HCT116 (cell line): ENCODE data around the gene DNM3. TPM values are rescaled to one million over a fixed set of nuclear protein-coding genes. Genes with fewer than 3 reads are reported as not detected.

Source experiments
- ATAC-seq: fragments of 200-7000 bp; cut with Tn5 transposase; 2 replicates; pipeline ENCODE4 v1.9.1; 2020; ENCODE audit warnings: mild to moderate bottlenecking, moderate library complexity
- BruUV-seq: library from RNA; stranded (reverse); fragments of 400-500 nt; replicated peaks from 2 replicates; lab custom pipeline; 2021; lab: Mats Ljungman, UMichigan
- CTCF ChIA-PET: fragments of 300-600 bp; sonication (Branson Sonifier 250); formaldehyde crosslinking; loops from one replicate; lab custom pipeline; 2021; ENCODE audit warnings: antibody characterized with exemption; lab: Charles Lee
- POLR2A ChIA-PET: fragments of 300-600, 350-600 bp; sonication (Branson Sonifier 250); formaldehyde crosslinking; loops from one replicate; lab custom pipeline; 2021; ENCODE audit warnings: antibody characterized with exemption; lab: Charles Lee
- RAD21 ChIA-PET, 2 experiments: fragments of 300-600 bp; sonication (Branson Sonifier 250); formaldehyde crosslinking; loops; one replicate each; lab custom pipeline; 2023; ENCODE audit warnings: low total read pairs in 2 of 2; ENCODE audit not compliant: uncharacterized antibody in 2 of 2, unreplicated experiment in 2 of 2, low non-redundant PET in 1 of 2; lab: Charles Lee
- DNase-seq: peaks from one replicate; pipeline ENCODE4 v3.0.0-alpha.2; 2010; ENCODE audit warnings: low read depth, low spot score
- H2AFZ ChIP-seq: fragments of 200-600 bp; shearing (Covaris generic), sonication (generic); 2 replicates; pipeline ENCODE4 v1.6.1; 2017; ENCODE audit warnings: low read depth, mixed run types, mixed read lengths, antibody characterized with exemption, low read length; ENCODE audit not compliant: poor library complexity, severe bottlenecking
- H3K27ac ChIP-seq: 2 replicates; pipeline ENCODE4 v1.5.1; 2012; ENCODE audit warnings: low read depth, low read length
- H3K27me3 ChIP-seq: fragments of 200-600 bp; sonication (generic); 2 replicates; pipeline ENCODE4 v1.6.1; 2016; ENCODE audit warnings: mixed run types, low read length, mixed read lengths; ENCODE audit not compliant: insufficient read depth
- H3K36me3 ChIP-seq, 2 experiments: fragments of 200-500 bp in 1 of 2; fragments of 200-600 bp in 1 of 2; sonication (Bioruptor generic) in 1 of 2; sonication (generic) in 1 of 2; 2 replicates each; pipeline versions ENCODE4 v1.5.1 to v1.6.1; 2014 to 2016; ENCODE audit warnings: low read length in 2 of 2, inconsistent platforms in 1 of 2, mixed read lengths in 1 of 2, mixed run types in 1 of 2; ENCODE audit not compliant: insufficient read depth in 2 of 2, control insufficient read depth in 1 of 2
- H3K4me1 ChIP-seq, 2 experiments: fragments of 200-600 bp in 1 of 2; sonication (generic) in 1 of 2; 2 replicates each; pipeline versions ENCODE4 v1.5.1 to v1.6.1; 2012 to 2017; ENCODE audit warnings: low read length in 2 of 2, inconsistent platforms in 1 of 2, mild to moderate bottlenecking in 1 of 2, mixed read lengths in 1 of 2, mixed run types in 1 of 2, moderate library complexity in 1 of 2; ENCODE audit not compliant: insufficient read depth in 2 of 2, control insufficient read depth in 1 of 2
- H3K4me2 ChIP-seq: fragments of 200-600 bp; sonication (generic); 2 replicates; pipeline ENCODE4 v1.6.1; 2017; ENCODE audit warnings: mixed run types, low read length, mixed read lengths
- H3K4me3 ChIP-seq, 2 experiments: fragments of 200-600 bp in 1 of 2; sonication (generic) in 1 of 2; replicated peaks in 1 of 2; 2 replicates each; pipeline ENCODE4 v1.5.1; 2011 to 2016; ENCODE audit warnings: low read length in 2 of 2, control low read depth in 1 of 2, low read depth in 1 of 2, mild to moderate bottlenecking in 1 of 2, mixed read lengths in 1 of 2, mixed run types in 1 of 2
- H3K79me2 ChIP-seq: fragments of 200-600 bp; sonication (generic); 2 replicates; pipeline ENCODE4 v1.6.1; 2017; ENCODE audit warnings: mild to moderate bottlenecking, mixed run types, low read length, moderate library complexity, mixed read lengths; ENCODE audit not compliant: insufficient read depth
- H3K9ac ChIP-seq: fragments of 200-600 bp; sonication (generic); 2 replicates; pipeline ENCODE4 v1.6.1; 2016; ENCODE audit warnings: low read length, mixed read lengths
- H3K9me2 ChIP-seq: fragments of 200-600 bp; sonication (generic), shearing (Covaris generic); 2 replicates; pipeline ENCODE4 v1.6.1; 2017; ENCODE audit warnings: mixed run types, mild to moderate bottlenecking, moderate library complexity; ENCODE audit not compliant: insufficient read depth
- H3K9me3 ChIP-seq, 2 experiments: fragments of 200-500 bp in 1 of 2; fragments of 200-600 bp in 1 of 2; sonication (Bioruptor generic) in 1 of 2; sonication (generic) in 1 of 2; 2 replicates each; pipeline ENCODE4 v1.6.1; 2014 to 2017; ENCODE audit warnings: low read length in 2 of 2, mixed read lengths in 2 of 2, inconsistent platforms in 1 of 2, low read depth in 1 of 2, mild to moderate bottlenecking in 1 of 2, mixed run types in 1 of 2, moderate library complexity in 1 of 2; ENCODE audit not compliant: control insufficient read depth in 1 of 2, insufficient read depth in 1 of 2
- H4K20me1 ChIP-seq: fragments of 200-600 bp; sonication (generic), shearing (Covaris generic); 2 replicates; pipeline ENCODE4 v1.6.1; 2017; ENCODE audit warnings: mixed run types, mild to moderate bottlenecking, moderate library complexity; ENCODE audit not compliant: insufficient read depth
- CBX3 ChIP-seq: IDR thresholded peaks from 2 replicates; pipeline ENCODE4 v1.6.1; 2012; ENCODE audit warnings: low read depth
- EGR1 ChIP-seq: IDR thresholded peaks from 2 replicates; pipeline ENCODE4 v1.6.1; 2012; ENCODE audit warnings: low read depth
- MAX ChIP-seq: IDR thresholded peaks from 2 replicates; pipeline ENCODE4 v1.6.1; 2012
- RAD21 ChIP-seq: IDR thresholded peaks from 2 replicates; pipeline ENCODE4 v1.6.1; 2012; ENCODE audit warnings: low read depth, mild to moderate bottlenecking
- SIN3A ChIP-seq: IDR thresholded peaks from 2 replicates; pipeline ENCODE4 v1.6.1; 2012; ENCODE audit warnings: low read depth
- ZBTB33 ChIP-seq: IDR thresholded peaks from 2 replicates; pipeline ENCODE4 v1.6.1; 2011; ENCODE audit warnings: mild to moderate bottlenecking, low read length, moderate library complexity; ENCODE audit not compliant: insufficient replicate concordance; ENCODE audit errors: extremely low read depth
- intact Hi-C: fragments of 100-400 bp; cut with micrococcal nuclease; formaldehyde crosslinking; loops from 2 replicates; pipeline ENCODE4 v1.10.0; 2022
- total RNA-seq: library from RNA; stranded (reverse); gene quantifications from one replicate; pipeline ENCODE4 v1.2.1, GENCODE V29; 2021; ENCODE audit not compliant: unreplicated experiment

The DNM3 gene
- total RNA-seq, 1 experiment from 2014 or later = 3.1 TPM

- H3K9me3 ChIP-seq = no peaks in the 10 kb centered on the region
- TF ChIP-seq CBX3 = no peak
- no peak for TF ChIP-seq MAX
- no peak for TF ChIP-seq SIN3A
- no peak for TF ChIP-seq EGR1
- TF ChIP-seq, all 23 proteins: peak for 0
- intact Hi-C loops = no loop called here
- Histone ChIP-seq H2AFZ (no peak overlapping the region), H3K27me3 (no peaks in the 10 kb centered on the region), H3K4me1 (no peaks in the 10 kb centered on the region), H3K27ac (no peak overlapping the region), H3K9ac (no peak overlapping the region), H4K20me1 (no peaks in the 10 kb centered on the region), H3K36me3 (no peaks in the 10 kb centered on the region), H3K9me2 (no peaks in the 10 kb centered on the region), H3K4me2 (no peak overlapping the region), H3K4me3 (no peak overlapping the region), H3K79me2 (no peaks in the 10 kb centered on the region)
- ChIA-PET RAD21 (no interaction called here), POLR2A (no interaction called here), CTCF (no interaction called here)
- ATAC-seq (no peak), DNase-seq (no peak)
- BruUV-seq = no TSS peak
These were observed 177.5 kb downstream of the DNM3 start for GRCh38 chr1:172018727-172019311.

- ChIA-PET POLR2A (no interaction called here), CTCF (no interaction called here), RAD21 (no interaction called here)
- DNase-seq = no peak
- H3K79me2 ChIP-seq = no peaks in the 10 kb centered on the region
- no peak overlapping the region for H3K9ac ChIP-seq
- TF ChIP-seq RAD21 (no peak), SIN3A (no peak), EGR1 (no peak), ZBTB33 (no peak)
- TF ChIP-seq, all 23 proteins: peak for 0
- Histone ChIP-seq H3K27me3 (no peaks in the 10 kb centered on the region), H2AFZ (no peak overlapping the region), H3K36me3 (no peaks in the 10 kb centered on the region), H3K9me3 (no peaks in the 10 kb centered on the region), H4K20me1 (no peaks in the 10 kb centered on the region), H3K27ac (no peak overlapping the region), H3K4me2 (no peak overlapping the region), H3K4me3 (no peak overlapping the region), H3K4me1 (no peaks in the 10 kb centered on the region), H3K9me2 (no peaks in the 10 kb centered on the region)
- no TSS peak for BruUV-seq
- ATAC-seq = no peak
- intact Hi-C loops = no loop called here
These were observed 178.7 kb downstream of the DNM3 start for GRCh38 chr1:172019976-172020375.
